Epidermal melanocyte (primary cell): ENCODE results near the gene UBC.
"Not testable (repeated sequence)": the region's sequence is repeated elsewhere in the genome, so short reads cannot be mapped to it uniquely, and the experiment has no call there.

Experiments used
- DNase-seq: peaks from one replicate; pipeline ENCODE4 v3.0.0; 2011; ENCODE audit warnings: low spot score; ENCODE audit not compliant: insufficient read length

The UBC gene

DNA sequence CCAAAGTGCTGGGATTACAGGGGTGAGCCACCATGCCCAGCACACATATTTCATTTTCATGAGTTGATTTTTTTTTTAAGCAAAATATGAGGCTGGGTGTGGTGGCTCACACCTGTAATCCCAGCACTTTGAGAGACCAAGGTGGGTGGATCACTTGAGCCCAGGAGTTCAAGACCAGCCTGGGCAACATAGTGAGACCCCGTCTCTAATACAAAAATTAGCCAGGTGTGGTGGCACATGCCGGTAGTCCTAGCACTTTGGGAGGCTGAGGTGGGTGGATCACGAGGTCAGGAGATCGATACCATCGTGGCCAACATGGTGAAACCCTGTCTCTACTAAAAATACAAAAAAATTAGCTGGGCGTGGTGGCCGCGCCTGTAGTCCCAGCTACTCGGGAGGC lies 17.1 kb upstream of the UBC start:
- DNase-seq: not testable (repeated sequence)

- DNase-seq: no peak
Measured at GRCh38 chr12:124930586-124930985, 16.1 kb upstream of the UBC start.

GRCh38 chr12:124929649-124930419 lies 15.4 kb upstream of the UBC start:
- no peak for DNase-seq

- no peak for DNase-seq
Measured at GRCh38 chr12:124928912-124929530, 14.6 kb upstream of the UBC start.

GRCh38 chr12:124928095-124928911 lies 13.9 kb upstream of the UBC start:
- DNase-seq: no peak

- DNase-seq: peak; percentile 79
Measured at GRCh38 chr12:124927201-124928094, 13.0 kb upstream of the UBC start.

DNA sequence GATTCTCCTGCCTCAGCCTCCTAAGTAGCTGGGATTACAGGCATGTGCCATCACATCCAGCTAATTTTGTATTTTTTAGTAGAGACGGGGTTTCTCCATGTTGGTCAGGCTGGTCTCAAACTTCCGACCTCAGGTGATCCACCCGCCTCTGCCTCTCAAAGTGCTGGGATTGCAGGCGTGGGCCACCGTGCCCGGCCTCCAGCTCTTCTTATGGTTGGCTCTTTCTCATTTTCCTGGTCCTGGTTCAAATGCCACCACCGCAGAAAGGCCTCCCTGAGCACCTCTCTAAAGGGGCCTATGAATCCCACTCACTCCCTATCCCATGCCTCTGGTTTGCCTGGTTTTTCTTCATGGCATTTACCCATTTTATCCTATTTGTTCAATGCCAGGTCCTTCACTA lies 11.3 kb upstream of the UBC start:
- not testable (repeated sequence) for DNase-seq

DNA sequence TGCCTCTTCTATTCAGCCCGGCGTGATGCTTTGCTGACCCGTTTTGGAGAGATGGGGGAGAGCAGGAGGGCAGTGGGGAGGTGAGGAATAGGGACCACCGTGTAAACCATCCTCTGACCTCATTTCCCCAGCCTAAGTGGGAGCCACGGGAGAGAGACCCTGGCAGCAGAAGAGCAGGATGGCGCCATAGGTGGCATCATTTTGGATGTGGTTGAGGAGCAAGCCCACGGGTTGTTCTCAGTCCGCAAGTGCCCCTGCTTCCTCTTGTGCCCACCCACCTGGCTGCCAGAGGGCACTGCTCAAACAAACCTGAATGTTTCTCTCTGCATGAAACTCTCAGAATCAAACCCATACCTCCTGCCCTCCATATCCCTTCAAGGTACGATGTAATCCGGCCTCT lies 10.7 kb upstream of the UBC start:
- no peak for DNase-seq

GRCh38 chr12:124923905-124924734 lies 9.7 kb upstream of the UBC start:
- DNase-seq: no peak

- DNase-seq: no peak
Measured at GRCh38 chr12:124921200-124922031, 7.0 kb upstream of the UBC start.

- DNase-seq: no peak
Measured at GRCh38 chr12:124920353-124920935, 6.0 kb upstream of the UBC start.

- DNase-seq: no peak
Measured at GRCh38 chr12:124919521-124920352, 5.3 kb upstream of the UBC start.

DNA sequence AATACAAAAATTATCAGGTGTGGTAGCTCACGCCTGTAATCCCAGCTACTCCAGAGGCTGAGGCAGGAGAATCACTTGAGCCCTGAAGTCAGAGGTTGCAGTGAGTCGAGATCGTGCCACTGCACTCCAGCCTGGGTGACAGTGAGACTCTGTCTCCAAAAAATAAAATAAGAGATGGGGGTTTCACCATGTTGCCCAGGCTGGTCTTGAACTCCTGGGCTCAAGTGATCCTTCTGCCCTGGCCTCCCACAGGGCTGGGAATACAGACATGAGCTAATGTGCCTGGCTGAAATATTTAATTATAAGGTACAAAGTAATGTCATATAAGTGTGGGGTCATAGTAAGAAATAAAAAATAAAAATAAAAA lies 4.2 kb upstream of the UBC start:
- DNase-seq: not testable (repeated sequence)

DNA sequence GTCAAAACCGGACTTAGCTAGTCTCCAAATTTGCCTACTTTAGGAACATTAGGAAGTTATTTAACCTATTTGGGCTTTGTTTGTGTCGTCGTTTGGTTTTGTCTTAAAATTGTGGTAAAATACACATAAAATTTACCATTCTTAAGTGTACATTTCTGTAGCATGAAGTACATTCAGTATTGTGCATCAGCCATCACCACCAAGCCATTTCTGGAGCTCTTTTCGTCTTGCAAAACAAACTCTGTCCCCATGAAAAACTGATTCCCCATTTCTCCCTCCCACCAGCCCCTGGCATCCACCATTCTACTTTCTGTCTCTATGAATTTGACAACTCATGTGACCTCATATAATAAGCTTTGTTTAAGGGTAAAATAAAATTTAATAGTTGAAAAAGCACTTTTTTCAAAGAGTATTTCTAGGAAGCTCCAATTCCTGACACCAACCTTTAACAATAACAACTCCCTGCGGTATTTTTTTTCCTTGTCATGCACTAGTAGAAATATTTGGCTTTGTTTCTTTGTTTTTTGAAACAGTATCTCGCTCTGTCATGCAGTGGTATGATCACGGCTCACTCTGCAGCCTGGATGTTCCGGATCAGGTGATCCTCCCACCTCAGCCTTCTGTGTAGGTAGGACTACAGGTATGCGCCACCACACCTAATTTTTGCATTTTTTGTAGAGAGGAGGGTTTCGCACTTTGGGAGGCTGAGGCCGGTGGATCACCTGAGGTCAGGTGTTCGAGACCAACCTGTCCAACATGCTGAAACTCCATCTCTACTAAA lies 3.6 kb upstream of the UBC start:
- DNase-seq: no peak

DNA sequence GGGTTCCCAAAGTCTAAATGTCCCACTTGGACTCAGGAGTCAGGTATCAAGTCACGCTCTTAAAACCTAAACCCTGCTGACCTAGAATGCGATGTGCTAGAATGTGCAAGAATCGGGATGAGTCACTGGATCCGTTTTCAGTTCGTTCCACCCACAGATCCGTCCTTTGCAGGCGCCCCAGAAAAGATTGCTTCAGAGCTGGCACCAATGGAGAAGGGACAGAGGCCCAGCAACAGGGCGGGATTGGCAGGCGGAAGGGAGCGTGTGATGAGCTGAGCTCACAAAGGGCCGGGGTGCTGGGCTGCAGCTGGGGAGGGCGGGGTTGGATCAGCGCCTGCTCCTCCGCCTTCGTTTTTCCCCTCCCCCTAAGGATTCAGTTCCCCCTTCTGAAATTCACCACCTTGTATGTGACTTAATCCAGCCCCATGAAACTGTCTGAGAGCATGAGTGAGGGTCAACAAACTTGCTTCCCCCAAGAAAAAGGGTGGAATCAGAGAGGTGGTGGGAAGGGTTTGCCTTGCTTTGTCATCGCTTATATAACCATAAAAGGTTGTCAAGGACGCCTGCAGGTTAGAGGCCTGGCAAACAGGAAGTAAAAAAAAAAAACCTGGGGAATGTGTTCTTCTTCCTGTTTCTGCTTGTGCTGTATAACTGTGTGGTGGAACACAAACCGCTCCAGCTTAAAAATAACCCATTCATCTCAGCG lies 2.8 kb upstream of the UBC start:
- DNase-seq: peak; percentile 70

- no peak for DNase-seq
Measured at GRCh38 chr12:124916374-124917134, 2.1 kb upstream of the UBC start.
